Hepatocyte (in vitro differentiated cells): ENCODE measurements around the gene RHEBL1.

ENCODE experiments used
- EZH2phosphoT487 ChIP-seq: fragments of 200-600 bp; sonication (generic); IDR thresholded peaks from one replicate; pipeline ENCODE4 v1.6.1; 2018; ENCODE audit warnings: antibody characterized with exemption, mild to moderate bottlenecking, low read depth, moderate library complexity; ENCODE audit not compliant: unreplicated experiment, severe bottlenecking
- TF ChIP-seq, protein P1 (sequence below): fragments of 200-600 bp; sonication (generic); IDR thresholded peaks from 2 replicates; pipeline ENCODE4 v1.5.1; 2016; ENCODE audit warnings: antibody characterized with exemption, mild to moderate bottlenecking; ENCODE audit not compliant: poor library complexity

- TF ChIP-seq, protein P1, sequence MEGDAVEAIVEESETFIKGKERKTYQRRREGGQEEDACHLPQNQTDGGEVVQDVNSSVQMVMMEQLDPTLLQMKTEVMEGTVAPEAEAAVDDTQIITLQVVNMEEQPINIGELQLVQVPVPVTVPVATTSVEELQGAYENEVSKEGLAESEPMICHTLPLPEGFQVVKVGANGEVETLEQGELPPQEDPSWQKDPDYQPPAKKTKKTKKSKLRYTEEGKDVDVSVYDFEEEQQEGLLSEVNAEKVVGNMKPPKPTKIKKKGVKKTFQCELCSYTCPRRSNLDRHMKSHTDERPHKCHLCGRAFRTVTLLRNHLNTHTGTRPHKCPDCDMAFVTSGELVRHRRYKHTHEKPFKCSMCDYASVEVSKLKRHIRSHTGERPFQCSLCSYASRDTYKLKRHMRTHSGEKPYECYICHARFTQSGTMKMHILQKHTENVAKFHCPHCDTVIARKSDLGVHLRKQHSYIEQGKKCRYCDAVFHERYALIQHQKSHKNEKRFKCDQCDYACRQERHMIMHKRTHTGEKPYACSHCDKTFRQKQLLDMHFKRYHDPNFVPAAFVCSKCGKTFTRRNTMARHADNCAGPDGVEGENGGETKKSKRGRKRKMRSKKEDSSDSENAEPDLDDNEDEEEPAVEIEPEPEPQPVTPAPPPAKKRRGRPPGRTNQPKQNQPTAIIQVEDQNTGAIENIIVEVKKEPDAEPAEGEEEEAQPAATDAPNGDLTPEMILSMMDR, result no peak
- TF ChIP-seq EZH2phosphoT487, result no peak
Observed at GRCh38 chr12:49032679-49033447, 36.9 kb downstream of the RHEBL1 start.
